ENCODE measurements around the gene GATD1. TPM values are rescaled to one million over a fixed set of nuclear protein-coding genes. Genes with fewer than 3 reads are reported as not detected.

GATD1 gene
- total RNA-seq, 2 donors from 2014 or later = 39.9 to 84.9 TPM

DNA sequence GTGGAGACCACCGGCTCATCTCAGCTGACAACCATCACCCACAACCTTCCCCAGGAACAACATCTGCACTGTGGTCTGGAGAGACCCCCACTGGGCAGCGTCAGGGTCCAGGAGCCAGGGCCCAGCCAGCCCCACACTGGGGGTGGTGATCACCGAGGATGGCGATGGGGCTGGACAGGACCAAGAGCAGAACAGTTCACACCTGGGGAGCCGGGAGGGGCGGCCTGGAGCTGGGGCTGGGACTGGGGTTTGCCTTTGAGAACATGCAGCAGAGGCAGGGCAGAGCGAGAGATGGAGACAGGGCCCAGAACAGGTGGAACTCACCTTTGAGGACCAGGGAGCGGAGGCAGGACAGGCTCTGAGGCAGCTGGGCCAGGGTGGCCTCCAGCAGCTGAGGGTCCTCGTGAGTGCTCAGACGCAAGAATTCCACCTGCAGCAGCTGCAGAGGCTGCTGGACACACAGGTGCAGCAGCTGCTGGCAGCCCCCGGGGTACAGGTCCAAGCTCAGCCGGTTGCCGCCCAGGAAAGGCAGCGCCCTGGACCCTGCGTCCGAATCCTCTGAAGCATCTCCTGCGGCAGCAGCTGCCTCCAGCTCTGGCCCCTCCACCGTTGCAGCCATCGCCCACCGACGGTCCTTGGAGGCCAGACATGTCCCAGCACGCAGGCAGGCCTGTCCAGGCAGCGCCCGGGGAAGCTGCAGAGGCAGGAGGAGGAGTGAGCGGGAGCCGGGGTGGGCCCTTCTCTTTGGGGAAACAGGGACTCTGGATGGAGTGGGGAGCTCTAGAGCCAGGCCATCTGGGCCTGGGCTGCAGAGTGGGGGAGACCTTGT is 26.7 kb upstream of the GATD1 start:
- TF ChIP-seq, protein P1, sequence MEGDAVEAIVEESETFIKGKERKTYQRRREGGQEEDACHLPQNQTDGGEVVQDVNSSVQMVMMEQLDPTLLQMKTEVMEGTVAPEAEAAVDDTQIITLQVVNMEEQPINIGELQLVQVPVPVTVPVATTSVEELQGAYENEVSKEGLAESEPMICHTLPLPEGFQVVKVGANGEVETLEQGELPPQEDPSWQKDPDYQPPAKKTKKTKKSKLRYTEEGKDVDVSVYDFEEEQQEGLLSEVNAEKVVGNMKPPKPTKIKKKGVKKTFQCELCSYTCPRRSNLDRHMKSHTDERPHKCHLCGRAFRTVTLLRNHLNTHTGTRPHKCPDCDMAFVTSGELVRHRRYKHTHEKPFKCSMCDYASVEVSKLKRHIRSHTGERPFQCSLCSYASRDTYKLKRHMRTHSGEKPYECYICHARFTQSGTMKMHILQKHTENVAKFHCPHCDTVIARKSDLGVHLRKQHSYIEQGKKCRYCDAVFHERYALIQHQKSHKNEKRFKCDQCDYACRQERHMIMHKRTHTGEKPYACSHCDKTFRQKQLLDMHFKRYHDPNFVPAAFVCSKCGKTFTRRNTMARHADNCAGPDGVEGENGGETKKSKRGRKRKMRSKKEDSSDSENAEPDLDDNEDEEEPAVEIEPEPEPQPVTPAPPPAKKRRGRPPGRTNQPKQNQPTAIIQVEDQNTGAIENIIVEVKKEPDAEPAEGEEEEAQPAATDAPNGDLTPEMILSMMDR (IDR thresholded peaks at IDR 0.05) = no peak
- no peaks in the 10 kb centered on the region for H3K27me3 ChIP-seq
- peaks cover 20% of the 10 kb centered on the region for H3K4me1 ChIP-seq
- DNase-seq = no peak
- H3K36me3 ChIP-seq = no peaks in the 10 kb centered on the region
- peak overlapping the region; percentile 83 for H3K27ac ChIP-seq
- H3K9ac ChIP-seq (ENCODE audit: low read depth in 2 of 2, low read length in 2 of 2) = peak overlapping the region; percentile 72 to 75
- peak overlapping the region; percentile 67 for H3K4me3 ChIP-seq
- intact Hi-C loops (cut with DNase I) = no loop called here
- H3K9me3 ChIP-seq = no peaks in the 10 kb centered on the region

DNA sequence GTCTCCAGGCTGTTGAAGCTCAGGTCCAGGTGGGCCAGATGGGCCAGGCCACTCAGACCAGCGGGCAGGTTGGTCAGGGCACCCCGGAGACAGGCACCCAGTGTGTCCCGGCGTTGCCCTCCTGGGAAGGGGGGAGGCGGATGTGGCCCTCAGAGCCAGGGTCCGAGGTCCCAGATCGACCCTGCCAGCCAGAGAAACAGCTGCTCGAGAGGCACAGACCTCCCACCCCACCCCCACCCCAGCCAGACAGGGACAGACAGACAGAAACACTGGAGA is 26.1 kb upstream of the GATD1 start:
- Histone ChIP-seq H3K9ac (ENCODE audit: low read depth in 2 of 2, low read length in 2 of 2) (no peak overlapping the region), H3K4me1 (peaks cover 17% of the 10 kb centered on the region), H3K27ac (no peak overlapping the region), H3K4me3 (no peak overlapping the region), H3K9me3 (no peaks in the 10 kb centered on the region), H3K27me3 (no peaks in the 10 kb centered on the region), H3K36me3 (no peaks in the 10 kb centered on the region)
- TF ChIP-seq, protein P1 (IDR thresholded peaks at IDR 0.05) = no peak
- no peak for DNase-seq
- intact Hi-C loops (cut with DNase I) = no loop called here

DNA sequence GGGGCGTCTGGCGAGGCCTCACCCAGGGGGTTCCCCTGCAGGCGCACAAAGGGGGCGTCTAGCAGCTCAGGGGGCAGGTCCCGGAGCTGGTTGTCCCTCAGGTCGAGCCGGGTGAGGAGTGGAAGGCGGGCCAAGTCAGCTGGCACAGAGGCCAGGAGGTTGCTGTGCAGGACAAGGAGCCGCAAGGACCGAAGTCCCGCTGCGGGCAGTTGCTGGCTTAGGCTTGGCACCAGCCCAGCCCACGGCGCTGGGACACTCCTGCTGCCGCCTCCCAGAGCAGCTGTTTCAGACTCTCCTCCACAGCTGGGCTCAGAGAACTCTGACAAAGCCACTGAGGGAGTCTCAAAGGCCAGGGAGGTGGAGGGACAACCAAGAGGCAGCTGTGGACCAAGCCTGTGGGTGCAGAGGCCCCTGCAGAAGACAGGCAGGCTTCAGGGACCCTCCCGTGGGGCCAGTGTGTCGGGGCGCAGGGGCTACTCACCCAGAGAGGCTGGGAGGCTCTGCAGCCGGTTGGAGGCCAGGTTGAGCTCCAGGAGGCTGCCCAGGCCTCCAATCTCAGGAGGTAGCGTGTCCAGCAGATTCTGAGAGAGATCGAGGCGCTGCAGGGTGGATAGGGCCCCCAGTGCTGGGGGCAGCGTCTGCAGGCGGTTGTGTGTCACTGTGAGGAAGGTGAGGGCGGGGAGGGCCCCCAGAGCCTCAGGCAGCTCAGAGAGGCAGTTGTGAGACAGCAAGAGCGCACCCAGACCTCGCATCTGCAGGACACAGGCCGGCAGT is 25.6 kb upstream of the GATD1 start:
- TF ChIP-seq, protein P1 (IDR thresholded peaks at IDR 0.05) = no peak
- no peaks in the 10 kb centered on the region for H3K36me3 ChIP-seq
- H3K9ac ChIP-seq (ENCODE audit: low read depth in 2 of 2, low read length in 2 of 2) = no peak overlapping the region
- no peak overlapping the region for H3K4me3 ChIP-seq
- H3K4me1 ChIP-seq = peaks cover 11% of the 10 kb centered on the region
- intact Hi-C loops (cut with DNase I) = no loop called here
- no peak overlapping the region for H3K27ac ChIP-seq
- DNase-seq = no peak
- H3K27me3 ChIP-seq = no peaks in the 10 kb centered on the region
- H3K9me3 ChIP-seq = no peaks in the 10 kb centered on the region

DNA sequence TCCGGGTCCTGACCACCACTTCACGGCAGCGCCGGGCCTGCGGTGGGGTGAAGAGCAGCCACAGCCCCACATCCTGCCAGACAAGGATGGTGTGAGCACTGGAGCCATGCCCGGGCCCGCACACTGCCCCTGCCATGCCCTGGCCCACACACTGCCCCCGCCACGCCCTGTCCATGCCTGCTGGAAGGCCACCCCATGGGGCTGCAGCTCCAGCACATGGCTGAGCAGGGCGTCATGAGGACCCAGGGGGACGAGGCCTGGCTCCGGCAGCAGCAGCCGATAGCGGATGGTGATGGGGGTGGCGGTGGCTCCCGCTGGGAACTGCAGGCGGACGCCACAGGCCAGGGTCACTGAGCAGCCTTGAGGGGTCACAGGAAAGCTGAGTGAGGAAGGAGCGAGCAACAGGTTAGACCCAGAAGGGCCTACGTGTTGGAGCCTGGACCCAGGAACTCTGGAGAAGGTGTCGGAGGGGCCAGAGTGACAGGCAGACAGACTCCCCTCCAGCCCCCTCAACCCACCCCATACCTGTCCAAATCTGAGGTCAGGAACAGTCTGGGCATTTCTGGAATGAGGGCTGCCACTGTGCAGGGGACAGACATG is 24.8 kb upstream of the GATD1 start:
- Histone ChIP-seq H3K9ac (ENCODE audit: low read depth in 2 of 2, low read length in 2 of 2) (no peak overlapping the region), H3K4me1 (peaks cover 10% of the 10 kb centered on the region), H3K36me3 (no peaks in the 10 kb centered on the region), H3K9me3 (no peaks in the 10 kb centered on the region), H3K27ac (no peak overlapping the region), H3K4me3 (no peak overlapping the region), H3K27me3 (no peaks in the 10 kb centered on the region)
- TF ChIP-seq, protein P1 (IDR thresholded peaks at IDR 0.05) = no peak
- DNase-seq = no peak
- intact Hi-C loops (cut with DNase I) = no loop called here

DNA sequence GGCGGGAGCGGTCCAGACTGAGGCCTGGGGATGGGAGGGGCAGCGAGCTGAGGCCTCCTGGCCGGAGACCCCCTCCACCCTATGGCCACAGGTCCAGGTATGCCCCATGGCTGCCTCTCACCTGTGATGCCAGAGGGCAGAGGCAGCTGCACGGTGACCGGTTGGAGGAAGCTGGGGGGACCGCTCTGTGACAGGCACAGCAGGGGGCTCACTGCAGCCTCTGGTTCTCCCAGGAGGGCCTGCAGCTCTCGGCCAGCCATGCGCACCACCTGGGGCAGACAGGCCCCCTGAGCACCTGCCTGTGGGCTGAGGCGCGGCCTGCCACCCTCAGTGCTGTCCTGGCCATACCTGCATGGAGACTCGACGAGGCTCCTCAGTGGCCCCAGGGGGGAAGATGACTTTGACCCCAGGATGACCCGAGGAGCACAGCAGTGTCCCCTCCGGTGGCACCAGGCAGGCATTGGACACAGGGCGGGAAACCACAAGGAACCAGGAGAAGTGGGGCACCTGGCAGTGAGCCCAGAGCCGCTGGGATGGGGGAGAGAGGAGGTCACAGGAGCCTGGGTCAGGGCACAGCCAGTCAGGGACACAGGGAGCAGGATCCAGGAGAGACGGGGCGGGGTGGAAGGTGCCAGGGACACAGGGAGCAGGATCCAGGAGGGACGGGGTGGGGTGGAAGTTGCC is 24.0 kb upstream of the GATD1 start:
- TF ChIP-seq, protein P1 (IDR thresholded peaks at IDR 0.05) = no peak
- no peak overlapping the region for H3K4me3 ChIP-seq
- no peaks in the 10 kb centered on the region for H3K36me3 ChIP-seq
- no peak overlapping the region for H3K27ac ChIP-seq
- no peaks in the 10 kb centered on the region for H3K27me3 ChIP-seq
- H3K4me1 ChIP-seq = peaks cover 13% of the 10 kb centered on the region
- no peaks in the 10 kb centered on the region for H3K9me3 ChIP-seq
- H3K9ac ChIP-seq (ENCODE audit: low read depth in 2 of 2, low read length in 2 of 2) = no peak overlapping the region
- no peak for DNase-seq
- intact Hi-C loops (cut with DNase I) = no loop called here

Data from colonic mucosa (tissue), 4 donors.